SK-N-MC (cell line): ENCODE data around the gene HACL1.

Experiments
- DNase-seq: peaks from one replicate; pipeline ENCODE4 v3.0.0-alpha.2; 2011; ENCODE audit warnings: low read depth, low spot score
- H3K27ac ChIP-seq: fragments of 200-600 bp; sonication (generic); 2 replicates; pipeline ENCODE4 v1.5.1; 2016; ENCODE audit warnings: mixed run types
- H3K36me3 ChIP-seq: fragments of 200-600 bp; sonication (generic); 2 replicates; pipeline ENCODE4 v1.6.1; 2017; ENCODE audit warnings: antibody characterized with exemption, low read length, mixed read lengths; ENCODE audit not compliant: insufficient read depth
- H3K4me3 ChIP-seq: fragments of 200-600 bp; sonication (generic); 2 replicates; pipeline ENCODE4 v1.5.1; 2016
- H3K9ac ChIP-seq: fragments of 200-600 bp; sonication (generic); 2 replicates; pipeline ENCODE4 v1.8.0; 2017; ENCODE audit warnings: mixed run types, mixed read lengths; ENCODE audit not compliant: insufficient read length
- H3K9me3 ChIP-seq: fragments of 200-600 bp; sonication (generic); 2 replicates; pipeline ENCODE4 v1.6.1; 2017; ENCODE audit warnings: low read depth, mild to moderate bottlenecking, antibody characterized with exemption, low read length, moderate library complexity, mixed read lengths
- EZH2 ChIP-seq: fragments of 200-600 bp; sonication (generic); IDR thresholded peaks from one replicate; pipeline ENCODE4 v1.6.1; 2017; ENCODE audit warnings: antibody characterized with exemption
- FOXP2 ChIP-seq: optimal IDR thresholded peaks from 2 replicates; pipeline ENCODE3; 2011; ENCODE audit warnings: mild to moderate bottlenecking, moderate library complexity; ENCODE audit not compliant: insufficient read depth; ENCODE audit errors: extremely low read length, control extremely low read depth
- POLR2AphosphoS5 ChIP-seq: IDR thresholded peaks from 2 replicates; pipeline ENCODE4 v1.6.1; 2012; ENCODE audit warnings: mild to moderate bottlenecking, low read depth, low read length, borderline replicate concordance

The HACL1 gene

DNA sequence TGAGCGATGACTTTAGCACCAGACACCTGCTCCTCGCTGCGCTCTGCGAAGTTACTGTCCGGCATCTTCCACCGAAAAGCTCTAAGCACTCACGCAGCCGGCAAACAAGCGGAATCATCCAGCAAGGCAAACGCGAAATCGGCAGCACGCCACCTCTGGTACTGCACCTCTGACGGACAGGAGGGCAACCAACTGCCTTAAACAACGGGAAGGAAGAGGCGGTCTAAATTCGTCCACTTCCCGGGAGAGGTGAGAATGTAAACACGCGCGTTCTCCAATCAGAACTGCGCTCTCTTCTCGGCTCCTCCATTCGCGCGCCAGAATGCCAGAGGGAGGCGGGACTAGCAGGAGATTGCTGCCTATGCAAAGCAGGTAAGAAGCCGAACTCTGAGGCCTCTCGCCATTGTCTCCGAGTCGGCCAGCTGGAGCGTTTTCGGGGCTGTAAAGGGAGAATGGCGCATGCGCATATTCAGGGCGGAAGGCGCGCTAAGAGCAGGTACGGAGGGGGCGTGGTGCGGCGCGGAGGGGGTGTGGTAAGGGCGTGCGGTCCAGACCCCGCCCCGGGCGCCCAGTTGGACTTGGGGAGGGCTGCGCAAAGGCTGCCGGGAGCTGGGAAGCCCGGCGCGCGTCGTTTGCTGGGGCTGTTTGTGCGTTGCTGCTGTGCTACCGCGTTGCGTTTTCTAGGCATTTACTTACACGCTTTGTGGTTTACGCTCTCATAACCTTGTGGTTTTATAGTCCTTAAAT is at the start of gene HACL1, which contains the start of gene BTD:
TSS of gene HACL1 (minus strand) at position 171 of the 747 bp plus-strand sequence. CDS start at position 65, 106 bp downstream.
TSS of gene BTD (plus strand) at position 347 of the 747 bp plus-strand sequence. CDS start 33,695 bp downstream, outside the sequence.
- H3K4me3 ChIP-seq: peak within 1 kb of the TSS; percentile 93
- peak; percentile 91 for DNase-seq
- H3K9ac ChIP-seq: peak within 1 kb of the TSS; percentile 85
- no peaks in the 10 kb centered on the region for H3K9me3 ChIP-seq
- no peaks in the 10 kb centered on the region for H3K36me3 ChIP-seq
- TF ChIP-seq POLR2AphosphoS5 (peak; percentile 97), FOXP2 (peak; percentile 32), EZH2 (no peak)
- H3K27ac ChIP-seq: peak within 1 kb of the TSS; percentile 78; the same call in 1 of the 2 replicates

DNA sequence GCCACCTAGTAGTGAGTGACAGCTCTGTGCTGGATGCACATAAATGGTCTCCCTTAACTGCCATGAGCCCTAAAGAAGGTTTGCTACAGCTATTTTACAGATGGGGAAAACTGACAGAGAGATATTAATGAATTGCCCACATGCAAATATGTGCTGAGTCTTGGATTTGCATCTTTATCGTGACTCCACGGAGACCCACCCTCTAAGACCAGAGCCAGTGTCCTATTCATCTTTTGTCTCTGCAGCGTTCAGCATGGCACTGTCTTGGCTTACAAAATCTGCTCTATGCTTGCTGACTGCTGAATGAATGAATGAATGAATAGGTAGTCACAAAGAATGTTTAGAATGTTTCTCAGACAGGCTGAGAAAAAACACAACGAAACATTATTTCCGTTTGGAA is 48.5 kb upstream of the HACL1 start:
- no peak overlapping the region for H3K27ac ChIP-seq
- H3K9me3 ChIP-seq: no peaks in the 10 kb centered on the region
- H3K36me3 ChIP-seq: no peaks in the 10 kb centered on the region
- no peak overlapping the region for H3K4me3 ChIP-seq
- TF ChIP-seq FOXP2 (no peak), EZH2 (no peak), POLR2AphosphoS5 (no peak)
- DNase-seq: no peak
- H3K9ac ChIP-seq: no peak overlapping the region

DNA sequence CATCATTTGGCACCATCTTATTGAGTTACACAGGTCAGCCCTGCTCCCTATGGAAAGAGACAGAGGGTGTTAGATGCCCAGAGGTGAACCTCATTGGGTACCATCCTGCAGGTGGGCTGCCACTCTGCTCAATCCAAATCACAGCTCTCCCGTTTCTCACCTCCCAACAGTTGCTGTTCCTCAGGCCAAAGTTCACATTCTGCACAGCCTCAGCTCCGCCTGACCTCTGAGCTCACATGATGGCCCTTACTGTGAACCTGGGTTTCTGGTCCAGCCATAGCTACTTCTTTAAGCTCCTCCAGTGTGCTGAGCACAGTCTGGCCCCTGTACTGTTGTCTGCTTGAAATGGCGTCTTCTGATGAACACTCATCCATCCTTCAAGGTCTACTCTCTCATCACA is 48.0 kb upstream of the HACL1 start:
- Histone ChIP-seq H3K9me3 (no peaks in the 10 kb centered on the region), H3K36me3 (no peaks in the 10 kb centered on the region), H3K4me3 (no peak overlapping the region), H3K27ac (no peak overlapping the region), H3K9ac (no peak overlapping the region)
- TF ChIP-seq EZH2: no peak
- TF ChIP-seq POLR2AphosphoS5: no peak
- TF ChIP-seq FOXP2: no peak
- DNase-seq: no peak

DNA sequence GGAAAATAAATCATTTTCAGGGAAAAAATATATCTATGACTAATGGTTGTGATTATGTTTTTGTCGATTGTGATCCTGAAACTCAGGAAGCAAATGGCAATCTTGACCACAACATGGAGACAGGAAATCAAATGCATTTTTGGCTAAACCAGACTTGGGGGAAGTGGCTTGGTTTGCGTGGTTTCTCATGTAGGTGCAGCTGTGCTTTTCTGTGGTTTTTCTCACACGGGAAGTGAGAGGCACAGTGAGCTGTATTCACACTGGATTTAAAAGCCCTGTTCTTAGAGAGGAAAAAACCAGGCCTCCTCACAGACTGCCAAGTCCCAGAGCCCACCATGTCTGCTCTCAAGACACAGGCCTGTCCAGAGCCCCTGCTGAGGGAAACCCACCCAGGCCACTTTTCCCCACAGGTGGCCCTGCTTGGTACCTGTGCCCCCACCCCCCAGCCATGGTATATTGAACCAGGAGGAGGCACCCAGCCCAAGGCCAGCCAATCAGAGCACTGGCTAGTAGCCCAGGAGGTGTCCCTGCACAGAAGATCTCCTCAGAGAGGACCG is 46.3 kb upstream of the HACL1 start:
- Histone ChIP-seq H3K36me3 (no peaks in the 10 kb centered on the region), H3K9me3 (no peaks in the 10 kb centered on the region), H3K4me3 (no peak overlapping the region), H3K9ac (no peak overlapping the region), H3K27ac (peak overlapping the region; percentile 46; the same call in 1 of the 2 replicates)
- DNase-seq: no peak
- no peak for TF ChIP-seq FOXP2
- TF ChIP-seq POLR2AphosphoS5: no peak
- no peak for TF ChIP-seq EZH2

DNA sequence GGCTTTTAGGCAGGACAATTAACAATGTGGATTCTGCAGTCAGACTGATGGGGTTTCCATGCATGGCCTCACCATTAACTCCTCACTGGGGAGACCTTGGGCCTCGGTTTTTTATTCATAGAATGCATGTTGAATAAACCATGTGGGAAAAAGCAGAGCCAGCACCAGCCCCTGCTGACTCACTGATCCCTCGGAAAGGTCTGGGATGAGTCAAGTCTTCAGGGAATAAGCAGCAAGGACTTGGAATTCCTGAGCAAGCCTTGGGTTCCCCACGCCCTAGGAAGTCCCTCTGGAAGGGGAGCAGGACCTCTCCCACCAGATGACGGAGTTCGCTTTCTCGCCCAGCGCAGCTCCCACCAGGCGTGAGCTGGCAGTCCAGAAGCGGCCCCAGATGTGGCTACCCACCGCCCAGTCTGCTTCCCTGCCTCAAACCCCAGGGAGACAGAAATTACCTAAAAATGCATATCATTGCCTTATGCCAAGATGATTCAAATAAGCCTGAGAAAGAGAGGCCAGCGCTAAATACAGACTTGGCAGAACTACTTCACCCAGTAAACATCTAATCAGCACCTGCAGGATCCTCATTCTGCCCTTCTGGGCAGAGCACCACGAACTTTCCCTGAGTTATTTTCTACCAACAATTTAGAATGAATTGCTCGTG is 45.6 kb upstream of the HACL1 start:
- Histone ChIP-seq H3K9me3 (no peaks in the 10 kb centered on the region), H3K27ac (peak overlapping the region; percentile 46; the same call in 1 of the 2 replicates), H3K36me3 (no peaks in the 10 kb centered on the region), H3K9ac (no peak overlapping the region), H3K4me3 (no peak overlapping the region)
- TF ChIP-seq POLR2AphosphoS5 (no peak), EZH2 (no peak), FOXP2 (no peak)
- no peak for DNase-seq

DNA sequence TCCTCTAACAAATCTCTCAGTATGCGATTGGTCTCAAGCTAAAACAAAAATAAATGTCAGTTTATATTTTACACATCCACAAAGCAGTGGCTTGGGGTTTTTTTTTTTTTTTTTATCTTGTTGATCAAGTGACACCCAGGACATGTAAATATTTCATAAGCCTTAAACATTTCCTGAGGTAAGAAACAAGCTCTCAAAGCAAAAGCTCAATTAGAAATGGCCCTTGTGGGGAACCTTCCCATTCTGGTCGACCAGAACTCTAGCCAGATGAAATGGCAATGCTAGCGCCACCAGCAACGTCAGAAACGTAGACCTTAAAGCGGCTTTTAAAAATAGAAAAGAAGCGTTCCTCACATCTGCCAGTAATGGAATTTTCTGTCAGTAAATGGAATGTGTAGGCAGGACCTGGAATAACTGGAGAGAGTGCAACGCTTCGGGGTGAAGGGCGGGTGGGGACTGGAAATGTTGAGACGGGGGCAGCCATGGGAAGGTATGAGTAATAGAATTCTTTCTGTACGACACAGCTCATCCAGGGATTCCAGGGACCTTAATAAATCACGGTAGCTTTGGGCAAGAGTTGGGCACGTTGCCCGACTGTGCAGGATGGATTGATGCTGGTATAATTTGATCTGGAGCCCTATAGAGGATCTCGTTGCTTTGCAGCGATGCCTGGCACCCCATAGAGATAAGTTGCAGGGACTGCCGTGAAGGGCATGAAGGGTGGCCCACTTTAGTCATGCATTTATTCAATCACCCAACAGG is 44.6 kb upstream of the HACL1 start:
- H3K36me3 ChIP-seq: no peaks in the 10 kb centered on the region
- no peak overlapping the region for H3K4me3 ChIP-seq
- DNase-seq: no peak
- no peaks in the 10 kb centered on the region for H3K9me3 ChIP-seq
- no peak overlapping the region for H3K27ac ChIP-seq
- TF ChIP-seq POLR2AphosphoS5 (no peak), EZH2 (no peak), FOXP2 (no peak)
- H3K9ac ChIP-seq: no peak overlapping the region

DNA sequence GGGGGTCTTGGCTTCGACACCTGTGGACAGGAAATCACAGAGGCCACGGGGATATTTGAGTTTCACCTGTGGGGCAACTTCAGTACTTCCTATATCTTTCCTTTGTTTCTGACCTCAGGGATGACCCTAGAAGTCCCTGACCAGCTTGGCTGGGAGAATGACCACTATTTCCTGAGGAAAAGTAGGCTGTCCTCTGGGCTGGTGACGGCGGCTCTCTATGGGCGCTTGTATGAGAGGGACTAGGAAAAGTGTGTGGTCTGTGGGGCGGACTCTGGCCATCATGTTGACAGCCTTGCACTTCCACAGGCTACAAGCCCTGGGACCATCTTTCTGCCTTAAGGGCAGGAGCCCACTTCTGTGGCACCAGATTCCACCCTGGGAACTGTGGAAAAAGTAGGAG is 43.9 kb upstream of the HACL1 start:
- no peak for TF ChIP-seq POLR2AphosphoS5
- no peak for TF ChIP-seq EZH2
- no peak for TF ChIP-seq FOXP2
- no peak overlapping the region for H3K27ac ChIP-seq
- no peaks in the 10 kb centered on the region for H3K36me3 ChIP-seq
- H3K9me3 ChIP-seq: no peaks in the 10 kb centered on the region
- DNase-seq: no peak
- H3K4me3 ChIP-seq: no peak overlapping the region
- H3K9ac ChIP-seq: no peak overlapping the region
